Fibroblast of skin of back (primary cell): ENCODE data around the gene TMEM17.

Source experiments
- DNase-seq: peaks from one replicate; pipeline ENCODE4 v3.0.0-alpha.2; 2013

TMEM17 gene

DNA sequence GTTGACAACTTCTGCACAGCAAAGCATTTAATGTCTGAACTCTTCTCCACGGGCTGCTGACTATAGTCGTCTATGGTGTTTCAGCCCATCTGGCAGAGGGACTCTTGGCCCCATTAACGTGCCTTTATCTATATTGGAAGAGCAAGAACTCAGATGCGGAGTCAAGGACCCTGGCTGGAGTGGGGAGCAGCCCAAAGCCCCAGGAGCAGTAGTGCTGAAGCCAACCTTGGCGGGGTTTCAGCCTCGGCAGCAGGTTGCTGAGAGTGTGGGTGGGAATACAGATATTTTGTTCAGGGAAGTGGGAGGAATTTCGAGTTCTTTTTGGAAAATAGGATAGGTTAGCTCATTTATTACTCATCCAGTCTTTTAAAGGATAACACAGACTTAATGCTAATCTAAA lies 34.2 kb downstream of the TMEM17 start:
- no peak for DNase-seq

DNA sequence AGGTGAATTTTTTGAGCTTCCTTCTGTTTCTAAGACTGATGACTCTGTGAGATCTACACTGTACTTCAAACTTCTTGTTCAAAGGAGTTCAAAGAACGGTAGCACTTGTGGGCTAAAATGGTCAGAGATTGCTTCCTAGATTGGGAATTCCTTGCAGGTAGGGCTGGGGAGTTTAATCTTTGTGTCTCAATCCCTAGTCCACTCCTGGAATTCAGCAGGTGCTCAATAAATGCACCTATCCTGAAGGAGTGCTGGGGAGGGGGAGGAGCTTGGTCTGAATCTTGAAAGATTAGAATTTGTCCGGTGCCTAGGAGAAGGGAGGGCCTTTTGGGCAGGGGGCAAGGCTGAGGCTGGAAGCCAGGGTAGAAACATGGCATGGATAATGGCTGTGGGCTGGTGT lies 34.6 kb downstream of the TMEM17 start:
- DNase-seq, result no peak

DNA sequence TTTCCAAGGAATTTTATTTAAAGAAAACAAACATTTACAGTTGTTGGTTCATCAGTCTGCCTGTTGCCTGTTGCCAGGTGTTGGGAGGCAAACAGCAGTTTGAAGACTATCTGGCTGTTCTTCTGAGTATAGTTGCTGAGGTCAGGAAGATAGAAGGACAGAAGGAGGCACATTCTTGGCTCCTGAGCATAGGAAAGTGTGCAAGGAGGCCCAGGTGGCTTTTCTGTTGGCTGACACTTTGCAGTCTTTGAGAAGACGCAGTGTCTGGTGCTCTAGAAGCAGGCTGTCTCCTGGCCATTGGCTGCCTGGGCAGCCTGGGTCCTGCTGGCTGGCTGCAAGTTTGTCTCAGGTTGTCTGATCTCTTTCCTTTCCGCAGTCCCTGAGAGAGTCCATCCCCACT lies 36.4 kb downstream of the TMEM17 start:
- DNase-seq, result no peak

- DNase-seq, result no peak
These were observed 36.9 kb downstream of the TMEM17 start for GRCh38 chr2:62469114-62469513.

- peak; percentile 23 for DNase-seq
These were observed 38.3 kb downstream of the TMEM17 start for GRCh38 chr2:62467475-62468321.

DNA sequence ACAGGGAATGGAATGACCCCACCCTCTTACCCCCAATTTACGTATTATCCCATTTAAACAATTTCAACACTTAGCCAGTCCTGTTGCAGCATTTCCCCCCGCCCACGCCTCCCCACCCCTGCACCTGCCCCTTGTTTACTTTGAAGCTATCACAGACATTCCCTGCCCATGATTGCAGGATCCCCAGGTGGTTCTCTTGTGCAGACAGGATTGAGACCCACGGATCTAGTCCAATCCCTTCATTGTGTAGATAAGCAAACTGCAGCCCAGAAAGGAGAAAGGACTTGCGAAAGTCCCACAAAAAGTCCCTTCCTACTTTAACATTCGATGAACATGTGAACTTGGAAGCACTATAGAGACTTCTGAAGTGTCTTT lies 38.9 kb downstream of the TMEM17 start:
- no peak for DNase-seq

GRCh38 chr2:62466503-62466854 lies 39.5 kb downstream of the TMEM17 start:
- DNase-seq, result no peak

GRCh38 chr2:62465741-62466502 lies 40.1 kb downstream of the TMEM17 start:
- DNase-seq, result no peak

GRCh38 chr2:62465039-62465740 lies 40.8 kb downstream of the TMEM17 start:
- DNase-seq, result no peak

GRCh38 chr2:62464221-62465007 lies 41.6 kb downstream of the TMEM17 start:
- no peak for DNase-seq

DNA sequence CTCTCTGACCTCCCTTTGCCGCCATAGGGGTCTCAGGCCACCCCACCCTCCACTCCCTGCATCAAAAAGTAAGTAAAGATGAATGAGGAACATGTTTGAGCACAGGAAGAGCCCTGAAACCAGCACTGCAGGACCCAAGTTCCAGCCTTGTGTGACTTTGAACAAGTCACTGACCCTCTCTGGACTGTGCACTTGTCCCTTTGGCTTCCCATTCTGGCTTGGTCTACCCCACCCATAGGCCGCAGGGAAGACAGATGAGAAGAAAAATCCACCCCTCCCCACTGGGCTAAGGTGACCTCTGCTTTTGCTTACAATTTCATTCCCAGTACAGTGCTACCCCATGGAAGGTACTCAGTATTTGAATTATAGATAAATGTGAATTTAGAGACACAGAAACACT lies 43.8 kb downstream of the TMEM17 start:
- no peak for DNase-seq

- no peak for DNase-seq
These were observed 44.3 kb downstream of the TMEM17 start for GRCh38 chr2:62461707-62462106.

- no peak for DNase-seq
These were observed 44.9 kb downstream of the TMEM17 start for GRCh38 chr2:62461017-62461553.

- DNase-seq, result no peak
These were observed 45.8 kb downstream of the TMEM17 start for GRCh38 chr2:62460175-62460574.

DNA sequence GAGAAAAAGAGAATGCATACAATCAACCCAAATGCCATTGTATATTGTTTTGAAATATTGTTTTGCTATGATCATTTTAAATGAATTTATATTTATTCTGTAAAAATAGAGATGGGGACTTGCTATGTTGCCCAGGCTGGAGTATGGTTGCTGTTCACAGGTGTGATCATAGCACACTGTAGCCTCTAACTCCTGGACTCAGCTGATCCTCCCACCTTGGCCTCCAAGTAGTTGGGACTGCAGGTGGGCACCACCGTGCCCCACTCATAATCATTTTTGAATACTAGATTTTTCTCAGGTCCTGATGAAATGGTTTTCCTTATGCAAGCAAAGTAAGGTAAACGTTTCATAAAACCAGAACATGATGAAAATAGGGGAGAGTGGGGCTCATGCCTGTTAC lies 46.3 kb downstream of the TMEM17 start:
- no peak for DNase-seq

- no peak for DNase-seq
These were observed 46.9 kb downstream of the TMEM17 start for GRCh38 chr2:62459106-62459505.

- no peak for DNase-seq
These were observed 47.3 kb downstream of the TMEM17 start for GRCh38 chr2:62458671-62459081.

- no peak for DNase-seq
These were observed 47.8 kb downstream of the TMEM17 start for GRCh38 chr2:62458206-62458641.

DNA sequence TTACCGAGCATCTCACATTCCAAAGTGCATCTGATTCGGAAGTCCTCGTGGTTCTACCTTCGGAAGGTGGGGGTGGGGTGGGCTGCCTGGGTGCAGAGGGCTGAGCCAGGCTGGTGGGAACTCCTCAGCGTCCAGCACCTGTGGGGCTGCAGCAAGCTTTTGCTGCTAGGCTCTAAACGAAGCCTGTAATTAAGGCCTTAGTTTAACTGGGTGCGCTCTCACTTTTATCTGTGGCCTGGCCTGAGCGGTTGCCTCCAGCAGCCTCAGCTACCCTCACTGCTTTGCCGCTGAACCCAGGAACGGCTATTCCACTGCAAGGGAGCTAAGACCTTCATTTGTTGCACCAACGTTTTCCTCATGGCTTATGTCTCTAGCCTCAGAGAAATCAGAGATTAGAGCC lies 48.4 kb downstream of the TMEM17 start:
- no peak for DNase-seq

- DNase-seq, result peak; percentile 65
These were observed 49.1 kb downstream of the TMEM17 start for GRCh38 chr2:62456721-62457539.

GRCh38 chr2:62455957-62456692 lies 49.9 kb downstream of the TMEM17 start:
- no peak for DNase-seq
